8988T (cell line): Measurements from ENCODE around the gene SST.

Source experiments
- DNase-seq: peaks from one replicate; pipeline ENCODE4 v3.0.0; 2011

SST gene

GRCh38 chr3:187626581-187626980, 43.6 kb downstream of the SST start:
- DNase-seq = no peak

GRCh38 chr3:187624588-187624987, 45.6 kb downstream of the SST start:
- no peak for DNase-seq

GRCh38 chr3:187623285-187623814, 46.8 kb downstream of the SST start:
- no peak for DNase-seq

GRCh38 chr3:187621881-187622280, 48.3 kb downstream of the SST start:
- DNase-seq = no peak

GRCh38 chr3:187619461-187619860, 50.7 kb downstream of the SST start:
- DNase-seq = no peak
